DND-41 (cell line): Measurements from ENCODE around the gene HLA-DPB1.

ENCODE experiments used
- EZH2 ChIP-seq: IDR thresholded peaks from 3 replicates; pipeline ENCODE4 v1.6.1; 2012; ENCODE audit warnings: borderline replicate concordance, low read depth, mild to moderate bottlenecking, moderate library complexity, low read length, inconsistent platforms; ENCODE audit not compliant: severe bottlenecking
- TF ChIP-seq, protein P1 (sequence below): IDR thresholded peaks from 2 replicates; pipeline ENCODE4 v1.5.1; 2012; ENCODE audit warnings: borderline replicate concordance, low read length, moderate library complexity, mild to moderate bottlenecking; ENCODE audit not compliant: poor library complexity, severe bottlenecking; ENCODE audit errors: extremely low read depth

DNA sequence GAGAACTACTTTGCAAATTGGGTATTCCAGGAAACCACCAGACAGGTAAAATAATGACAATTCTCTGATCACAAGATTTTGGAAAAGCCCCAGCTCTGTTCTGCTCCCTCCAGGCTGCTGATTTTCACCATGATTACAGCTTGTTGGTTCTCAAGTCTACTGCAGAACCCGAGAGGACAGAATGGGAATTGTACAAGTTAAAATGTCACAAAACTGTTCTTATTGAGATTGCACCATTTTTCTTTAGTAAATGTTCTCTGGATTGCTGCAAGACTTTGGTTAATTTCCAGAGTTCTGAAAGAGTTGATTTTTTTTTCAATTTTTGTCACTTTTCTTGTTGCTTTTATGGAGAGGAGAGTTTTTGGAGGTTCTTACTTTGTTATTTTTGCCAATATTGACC lies 39.3 kb upstream of the HLA-DPB1 start:
- TF ChIP-seq, protein P1, sequence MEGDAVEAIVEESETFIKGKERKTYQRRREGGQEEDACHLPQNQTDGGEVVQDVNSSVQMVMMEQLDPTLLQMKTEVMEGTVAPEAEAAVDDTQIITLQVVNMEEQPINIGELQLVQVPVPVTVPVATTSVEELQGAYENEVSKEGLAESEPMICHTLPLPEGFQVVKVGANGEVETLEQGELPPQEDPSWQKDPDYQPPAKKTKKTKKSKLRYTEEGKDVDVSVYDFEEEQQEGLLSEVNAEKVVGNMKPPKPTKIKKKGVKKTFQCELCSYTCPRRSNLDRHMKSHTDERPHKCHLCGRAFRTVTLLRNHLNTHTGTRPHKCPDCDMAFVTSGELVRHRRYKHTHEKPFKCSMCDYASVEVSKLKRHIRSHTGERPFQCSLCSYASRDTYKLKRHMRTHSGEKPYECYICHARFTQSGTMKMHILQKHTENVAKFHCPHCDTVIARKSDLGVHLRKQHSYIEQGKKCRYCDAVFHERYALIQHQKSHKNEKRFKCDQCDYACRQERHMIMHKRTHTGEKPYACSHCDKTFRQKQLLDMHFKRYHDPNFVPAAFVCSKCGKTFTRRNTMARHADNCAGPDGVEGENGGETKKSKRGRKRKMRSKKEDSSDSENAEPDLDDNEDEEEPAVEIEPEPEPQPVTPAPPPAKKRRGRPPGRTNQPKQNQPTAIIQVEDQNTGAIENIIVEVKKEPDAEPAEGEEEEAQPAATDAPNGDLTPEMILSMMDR: no peak
- TF ChIP-seq EZH2: no peak
